Endothelial cell of umbilical vein (primary cell): ENCODE measurements around the gene C7orf25. TPM values are rescaled to one million over a fixed set of nuclear protein-coding genes. Genes with fewer than 3 reads are reported as not detected.

Experiments used
- BruUV-seq: library from RNA; stranded (reverse); fragments of 400-500 nt; replicated peaks from 2 replicates; lab custom pipeline; 2021; lab: Mats Ljungman, UMichigan
- CTCF ChIA-PET: fragments of 300-600, 350-600 bp; sonication (Branson Sonifier 250); formaldehyde crosslinking; loops from one replicate; lab custom pipeline; 2021; ENCODE audit warnings: antibody characterized with exemption, inconsistent platforms; lab: Charles Lee
- POLR2A ChIA-PET: fragments of 300-600, 350-600 bp; sonication (Branson Sonifier 250); formaldehyde crosslinking; loops from one replicate; lab custom pipeline; 2021; ENCODE audit warnings: antibody characterized with exemption, inconsistent platforms; lab: Charles Lee
- DNase-seq: peaks from one replicate; pipeline ENCODE4 v3.0.0-alpha.2; 2011; ENCODE audit warnings: low read depth, low spot score
- FAIRE-seq: peaks from 2 replicates; lab custom pipeline; 2011; peaks lifted over from hg19 to GRCh38; lab: Jason Lieb, UNC
- H2AFZ ChIP-seq: 2 replicates; pipeline ENCODE4 v1.6.0; 2012; ENCODE audit warnings: low read depth, low read length, control low read depth, inconsistent platforms
- H3K27ac ChIP-seq: 2 replicates; pipeline ENCODE4 v1.5.1; 2011; ENCODE audit warnings: low read depth, mild to moderate bottlenecking, control low read depth, low read length, moderate library complexity; ENCODE audit not compliant: insufficient read depth
- H3K27me3 ChIP-seq, 2 experiments: 2 replicates each; pipeline versions ENCODE4 v1.6.0 to v1.6.1; 2011; ENCODE audit warnings: low read length in 2 of 2, mixed read lengths in 1 of 2; ENCODE audit not compliant: control insufficient read depth in 2 of 2, insufficient read depth in 2 of 2
- H3K36me3 ChIP-seq, 2 experiments: 2 replicates in 1 of 2; 3 replicates in 1 of 2; pipeline ENCODE4 v1.5.1; 2011; ENCODE audit warnings: low read length in 2 of 2, mild to moderate bottlenecking in 1 of 2, moderate library complexity in 1 of 2; ENCODE audit not compliant: control insufficient read depth in 2 of 2, insufficient read depth in 2 of 2; ENCODE audit errors: extremely low read depth in 1 of 2
- H3K4me1 ChIP-seq: 3 replicates; pipeline ENCODE4 v1.5.1; 2011; ENCODE audit warnings: mild to moderate bottlenecking, low read length; ENCODE audit not compliant: control insufficient read depth, insufficient read depth; ENCODE audit errors: extremely low read depth
- H3K4me2 ChIP-seq: 2 replicates; pipeline ENCODE4 v1.6.1; 2011; ENCODE audit warnings: low read length, control low read depth, mixed read lengths; ENCODE audit not compliant: insufficient read depth
- H3K4me3 ChIP-seq, 3 experiments: fragments of 200-600 bp in 1 of 3; sonication (generic), shearing (Covaris generic) in 1 of 3; replicated peaks in 1 of 3; 2 replicates each; pipeline ENCODE4 v1.5.1; 2011 to 2016; ENCODE audit warnings: control low read depth in 3 of 3, low read length in 3 of 3, mild to moderate bottlenecking in 2 of 3, inconsistent platforms in 1 of 3, low read depth in 1 of 3, moderate library complexity in 1 of 3; ENCODE audit not compliant: insufficient read depth in 1 of 3
- H3K79me2 ChIP-seq: 2 replicates; pipeline ENCODE4 v1.6.0; 2012; ENCODE audit warnings: low read length, inconsistent platforms; ENCODE audit not compliant: control insufficient read depth, insufficient read depth
- H3K9ac ChIP-seq: replicated peaks from 2 replicates; pipeline ENCODE3; 2011; ENCODE audit warnings: low read length, control low read depth; ENCODE audit not compliant: insufficient read depth; ENCODE audit errors: extremely low read depth
- H3K9me1 ChIP-seq: replicated peaks from 3 replicates; pipeline ENCODE4 v1.6.0; 2011; ENCODE audit warnings: mild to moderate bottlenecking, low read length; ENCODE audit not compliant: control insufficient read depth, insufficient read depth; ENCODE audit errors: extremely low read depth
- H3K9me3 ChIP-seq: replicated peaks from 2 replicates; pipeline ENCODE4 v1.5.1; 2012; ENCODE audit warnings: low read length, inconsistent platforms; ENCODE audit not compliant: control insufficient read depth, insufficient read depth
- H4K20me1 ChIP-seq: replicated peaks from 2 replicates; pipeline ENCODE3; 2011; ENCODE audit warnings: mild to moderate bottlenecking, low read length; ENCODE audit not compliant: control insufficient read depth, insufficient read depth; ENCODE audit errors: extremely low read depth
- CTCF ChIP-seq, 2 donors: IDR thresholded peaks; 1 replicate in 1 of 2; 2 replicates in 1 of 2; pipeline ENCODE4 v1.5.1; 2011; ENCODE audit warnings: low read length in 2 of 2, mild to moderate bottlenecking in 2 of 2, moderate library complexity in 2 of 2, control low read depth in 1 of 2, inconsistent platforms in 1 of 2, low read depth in 1 of 2; ENCODE audit not compliant: insufficient read depth in 1 of 2; ENCODE audit errors: extremely low read depth in 1 of 2
- EZH2 ChIP-seq: IDR thresholded peaks from 2 replicates; pipeline ENCODE4 v1.6.1; 2012; ENCODE audit warnings: borderline replicate concordance, low read depth, mild to moderate bottlenecking, moderate library complexity, low read length, inconsistent platforms; ENCODE audit not compliant: severe bottlenecking
- FOS ChIP-seq: IDR thresholded peaks from 2 replicates; pipeline ENCODE4 v1.6.1; 2011; ENCODE audit warnings: mild to moderate bottlenecking, low read length, moderate library complexity, borderline replicate concordance; ENCODE audit not compliant: insufficient read depth
- GATA2 ChIP-seq: IDR thresholded peaks from 2 replicates; pipeline ENCODE4 v1.7.0; 2011; ENCODE audit warnings: low read depth, mild to moderate bottlenecking, moderate library complexity, mixed read lengths, low read length; ENCODE audit not compliant: insufficient read length, insufficient read depth
- JUN ChIP-seq: IDR thresholded peaks from 2 replicates; pipeline ENCODE4 v1.6.1; 2011; ENCODE audit warnings: borderline replicate concordance, low read depth; ENCODE audit not compliant: insufficient read length, insufficient read depth
- MAX ChIP-seq: IDR thresholded peaks from 2 replicates; pipeline ENCODE4 v1.6.1; 2011; ENCODE audit not compliant: insufficient read depth, insufficient read length
- MYC ChIP-seq: IDR thresholded peaks from one replicate; pipeline ENCODE4 v1.6.1; 2011; ENCODE audit warnings: mild to moderate bottlenecking, low read depth, low read length
- POLR2A ChIP-seq: IDR thresholded peaks from 2 replicates; pipeline ENCODE4 v1.6.1; 2012; ENCODE audit warnings: low read depth, mild to moderate bottlenecking, control low read depth, low read length
- POLR2AphosphoS5 ChIP-seq: IDR thresholded peaks from 2 replicates; pipeline ENCODE4 v1.6.1; 2012; ENCODE audit warnings: low read depth, mild to moderate bottlenecking, control low read depth, low read length, moderate library complexity; ENCODE audit not compliant: insufficient read depth
- dilution Hi-C: fragments of 300-500 bp; cut with MboI; formaldehyde crosslinking; loops from one replicate; pipeline ENCODE4 v1.15.0; 2019; ENCODE audit warnings: low sequenced_read_pairs; ENCODE audit not compliant: extremely low pct_ligation_motif_present
- intact Hi-C: fragments of 100-400 bp; cut with micrococcal nuclease; formaldehyde crosslinking; loops from one replicate; pipeline ENCODE4 v1.10.0; 2022
- polyA plus RNA-seq, 4 experiments: library from polyadenylated mRNA; depleted of rRNA in 3 of 4; stranded (reverse) in 3 of 4; unstranded in 1 of 4; fragments of >200 nt; gene quantifications; 2 replicates each; pipeline versions ENCODE4 v1.2.1 to v1.2.3, GENCODE V29; 2011 to 2012; ENCODE audit warnings: missing spikeins in 1 of 4
- total RNA-seq: library from RNA; stranded (reverse); gene quantifications from 2 replicates; pipeline ENCODE4 v1.2.3, GENCODE V29; 2021

Gene C7orf25
- total and polyA plus RNA-seq, 2 donors (not counting 3 experiments of a cell fraction or from before 2014, with no cell fraction given): 1.4 to 4.5 TPM

- no peak for TF ChIP-seq CTCF (IDR thresholded peaks at IDR 0.05; ENCODE audit: extremely low read depth in 1 of 2, insufficient read depth in 1 of 2, low read depth in 1 of 2, low read length in 2 of 2)
- no peak for TF ChIP-seq FOS
- TF ChIP-seq POLR2A: no peak
- TF ChIP-seq GATA2: no peak
- TF ChIP-seq MYC: no peak
- TF ChIP-seq POLR2AphosphoS5: no peak
- no peak for TF ChIP-seq MAX
- no peak for TF ChIP-seq EZH2
- TF ChIP-seq JUN: no peak
- DNase-seq (no peak), FAIRE-seq (no peak)
- Histone ChIP-seq H3K27ac (no peak overlapping the region), H3K36me3 (no peaks in the 10 kb centered on the region), H3K79me2 (no peaks in the 10 kb centered on the region), H3K4me2 (no peak overlapping the region), H2AFZ (no peak overlapping the region), H3K4me1 (no peaks in the 10 kb centered on the region), H3K9me3 (no peaks in the 10 kb centered on the region), H3K27me3 (no peaks in the 10 kb centered on the region), H3K9ac (no peak overlapping the region), H4K20me1 (no peaks in the 10 kb centered on the region), H3K4me3 (no peak overlapping the region), H3K9me1 (no peaks in the 10 kb centered on the region)
- BruUV-seq: no TSS peak
- intact Hi-C loops: no loop called here
- dilution Hi-C loops: no loop called here
- POLR2A ChIA-PET: no interaction called here
- CTCF ChIA-PET: interaction anchor here (1.2 kb wide), 1 partner anchor 21 kb away, joined by 3 read pairs; no protein-coding TSS in a partner anchor
These were observed 40.5 kb upstream of the C7orf25 start for GRCh38 chr7:42952328-42952727.
